GM18519 (cell line): Measurements from ENCODE around the gene UBE2L5.

Experiments
- ATAC-seq: cut with Tn5 transposase; IDR thresholded peaks from one replicate; pipeline ENCODE4 v1.9.1; 2021; ENCODE audit warnings: mild to moderate bottlenecking, moderate library complexity; ENCODE audit not compliant: unreplicated experiment, low FRiP score

The UBE2L5 gene

GRCh38 chr13:30404207-30404606, 18.1 kb upstream of the UBE2L5 start:
- no peak for ATAC-seq

GRCh38 chr13:30406779-30407416, 15.4 kb upstream of the UBE2L5 start:
- ATAC-seq: no peak

GRCh38 chr13:30408319-30409101, 13.8 kb upstream of the UBE2L5 start:
- ATAC-seq: peak; percentile 76

- no peak for ATAC-seq
Measured at GRCh38 chr13:30409886-30410704, 12.2 kb upstream of the UBE2L5 start.

GRCh38 chr13:30410705-30411125, 11.6 kb upstream of the UBE2L5 start:
- no peak for ATAC-seq

- ATAC-seq: no peak
Measured at GRCh38 chr13:30412346-30412745, 9.9 kb upstream of the UBE2L5 start.

- no peak for ATAC-seq
Measured at GRCh38 chr13:30413842-30414241, 8.5 kb upstream of the UBE2L5 start.

GRCh38 chr13:30415430-30416030, 6.8 kb upstream of the UBE2L5 start:
- ATAC-seq: peak; percentile 54

- no peak for ATAC-seq
Measured at GRCh38 chr13:30416471-30416870, 5.8 kb upstream of the UBE2L5 start.

- ATAC-seq: no peak
Measured at GRCh38 chr13:30418075-30418716, 4.1 kb upstream of the UBE2L5 start.

GRCh38 chr13:30418717-30419459, 3.4 kb upstream of the UBE2L5 start:
- no peak for ATAC-seq

- ATAC-seq: no peak
Measured at GRCh38 chr13:30421093-30422053, 920 bp upstream of the UBE2L5 start.

- ATAC-seq: no peak
Measured at GRCh38 chr13:30423891-30424290, 1.6 kb downstream of the UBE2L5 start.

- ATAC-seq: no peak
Measured at GRCh38 chr13:30429235-30429634, 6.9 kb downstream of the UBE2L5 start.

GRCh38 chr13:30429721-30430694, 7.7 kb downstream of the UBE2L5 start:
- ATAC-seq: peak; percentile 53

- no peak for ATAC-seq
Measured at GRCh38 chr13:30431269-30431940, 9.1 kb downstream of the UBE2L5 start.

GRCh38 chr13:30435911-30436451, 13.7 kb downstream of the UBE2L5 start:
- ATAC-seq: no peak
